Liver (tissue), 9 donors: ENCODE data around the gene FAM131C. TPM values are rescaled to one million over a fixed set of nuclear protein-coding genes. Genes with fewer than 3 reads are reported as not detected.

Experiments used
- DNase-seq: peaks from one replicate; pipeline ENCODE4 v3.0.0-alpha.2; 2017; ENCODE audit warnings: low spot score
- H3K27ac ChIP-seq, 2 donors: one replicate each; pipeline ENCODE4 v1.7.0; 2013; ENCODE audit warnings: inconsistent platforms in 2 of 2, low read length in 2 of 2, control low read depth in 1 of 2, low read depth in 1 of 2, mild to moderate bottlenecking in 1 of 2
- H3K27me3 ChIP-seq, 4 donors: one replicate each; pipeline versions ENCODE4 v1.6.1 to v1.7.0; 2013; ENCODE audit warnings: low read length in 3 of 4, inconsistent platforms in 1 of 4, mild to moderate bottlenecking in 1 of 4, moderate library complexity in 1 of 4; ENCODE audit not compliant: control insufficient read depth in 4 of 4, insufficient read depth in 4 of 4
- H3K36me3 ChIP-seq, 4 donors: one replicate each; pipeline versions ENCODE4 v1.6.1 to v1.7.0; 2013; ENCODE audit warnings: low read length in 3 of 4, mild to moderate bottlenecking in 3 of 4, low read depth in 1 of 4, moderate library complexity in 1 of 4; ENCODE audit not compliant: control insufficient read depth in 4 of 4, insufficient read depth in 3 of 4
- H3K4me1 ChIP-seq, 4 donors: one replicate each; pipeline versions ENCODE4 v1.6.1 to v1.7.0; 2013; ENCODE audit warnings: low read length in 3 of 4, mild to moderate bottlenecking in 3 of 4, moderate library complexity in 1 of 4; ENCODE audit not compliant: control insufficient read depth in 4 of 4, insufficient read depth in 4 of 4
- H3K4me3 ChIP-seq, 3 donors: one replicate each; pipeline versions ENCODE4 v1.6.1 to v1.7.0; 2013; ENCODE audit warnings: low read length in 3 of 3, control low read depth in 1 of 3, low read depth in 1 of 3, mild to moderate bottlenecking in 1 of 3
- H3K9ac ChIP-seq, 2 donors: one replicate each; pipeline ENCODE4 v1.7.0; 2013; ENCODE audit warnings: low read length in 2 of 2, mild to moderate bottlenecking in 2 of 2, moderate library complexity in 2 of 2, control low read depth in 1 of 2, low read depth in 1 of 2
- H3K9me3 ChIP-seq, 4 donors: one replicate each; pipeline versions ENCODE4 v1.6.1 to v1.7.0; 2013; ENCODE audit warnings: low read length in 3 of 4; ENCODE audit not compliant: control insufficient read depth in 4 of 4
- EGR1 ChIP-seq, 2 donors: IDR thresholded peaks; 2 replicates each; pipeline ENCODE4 v1.6.1; 2016 to 2018; ENCODE audit warnings: antibody characterized with exemption in 2 of 2, low read depth in 2 of 2
- FOXA1 ChIP-seq: IDR thresholded peaks from 2 replicates; pipeline ENCODE4 v1.6.1; 2016; ENCODE audit warnings: antibody characterized with exemption
- FOXA2 ChIP-seq: IDR thresholded peaks from 2 replicates; pipeline ENCODE4 v1.6.1; 2016; ENCODE audit warnings: antibody characterized with exemption
- GABPA ChIP-seq, 2 donors: IDR thresholded peaks in 1 of 2; conservative IDR thresholded peaks in 1 of 2; 2 replicates each; pipeline ENCODE4 v1.6.1; 2016; ENCODE audit warnings: antibody characterized with exemption in 2 of 2, mild to moderate bottlenecking in 1 of 2, moderate library complexity in 1 of 2
- HNF4A ChIP-seq, 2 donors: conservative IDR thresholded peaks; 2 replicates each; pipeline ENCODE4 v1.6.1; 2016; ENCODE audit warnings: antibody characterized with exemption in 2 of 2, mild to moderate bottlenecking in 2 of 2
- HNF4G ChIP-seq: IDR thresholded peaks from 2 replicates; pipeline ENCODE4 v1.6.1; 2016; ENCODE audit warnings: antibody characterized with exemption
- JUND ChIP-seq, 2 donors: IDR thresholded peaks; 2 replicates each; pipeline ENCODE4 v1.6.1; 2016; ENCODE audit warnings: antibody characterized with exemption in 2 of 2
- NR2F2 ChIP-seq: IDR thresholded peaks from 2 replicates; pipeline ENCODE4 v1.6.1; 2016; ENCODE audit warnings: antibody characterized with exemption
- RAD21 ChIP-seq, 2 donors: IDR thresholded peaks; 2 replicates each; pipeline ENCODE4 v1.6.1; 2016; ENCODE audit warnings: antibody characterized with exemption in 2 of 2, mild to moderate bottlenecking in 2 of 2
- RXRA ChIP-seq, 2 donors: IDR thresholded peaks; 2 replicates each; pipeline ENCODE4 v1.6.1; 2017 to 2018; ENCODE audit warnings: antibody characterized with exemption in 2 of 2, mild to moderate bottlenecking in 1 of 2
- SP1 ChIP-seq: IDR thresholded peaks from 2 replicates; pipeline ENCODE4 v1.6.1; 2018; ENCODE audit warnings: antibody characterized with exemption, mild to moderate bottlenecking
- TAF1 ChIP-seq: conservative IDR thresholded peaks from 2 replicates; pipeline ENCODE4 v1.6.1; 2016; ENCODE audit warnings: antibody characterized with exemption, mild to moderate bottlenecking
- YY1 ChIP-seq: IDR thresholded peaks from 2 replicates; pipeline ENCODE4 v1.6.1; 2016; ENCODE audit warnings: antibody characterized with exemption, mild to moderate bottlenecking
- WGBS: extraction: QIAGEN DNeasy Blood & Tissue Kit; methylation state at CpG from one replicate; pipeline ENCODE4 v1.1.7; 2013; 5-methylcytosine and 5-hydroxymethylcytosine counted together
- polyA plus RNA-seq, 2 donors: library from polyadenylated mRNA; stranded (reverse) in 1 of 2; unstranded in 1 of 2; fragments of 200-250 nt in 1 of 2; fragments of >200 nt in 1 of 2; fragmentation: Nextera tagmentation in 1 of 2; extraction: Ambion mirVana in 1 of 2; gene quantifications; one replicate each; pipeline versions ENCODE4 v1.2.1 to v1.2.3, GENCODE V29; 2013 to 2015
- total RNA-seq, 2 donors: library from RNA; depleted of rRNA; stranded (reverse); fragments of >200 nt; gene quantifications; one replicate each; pipeline ENCODE4 v1.2.3, GENCODE V29; 2014
- TF ChIP-seq, protein P1 (sequence below): IDR thresholded peaks from 2 replicates; pipeline ENCODE4 v1.6.1; 2016; ENCODE audit warnings: antibody characterized with exemption
- TF ChIP-seq, protein P2 (sequence below): fragments of 150-350 bp; IDR thresholded peaks from 2 replicates; pipeline ENCODE4 v1.5.1; 2017; ENCODE audit warnings: improper control_type of control experiment, low read depth, low read length; ENCODE audit not compliant: missing input control
- TF ChIP-seq, protein P3 (sequence below): IDR thresholded peaks from 2 replicates; pipeline ENCODE4 v1.6.1; 2016; ENCODE audit warnings: antibody characterized with exemption
- TF ChIP-seq, protein P4 (sequence below): IDR thresholded peaks from 2 replicates; pipeline ENCODE4 v1.6.1; 2016; ENCODE audit warnings: antibody characterized with exemption, mild to moderate bottlenecking
- TF ChIP-seq, protein P5 (sequence below): IDR thresholded peaks from 2 replicates; pipeline ENCODE4 v1.6.1; 2016; ENCODE audit warnings: antibody characterized with exemption
- donor health status: healthy.
- donor health status: healthy.
- donor health status: healthy.
- donor health status: healthy.
- donor health status: healthy.

Gene FAM131C
- total and polyA plus RNA-seq, 4 donors, result 0.05 to 0.92 TPM; not detected in 2

DNA sequence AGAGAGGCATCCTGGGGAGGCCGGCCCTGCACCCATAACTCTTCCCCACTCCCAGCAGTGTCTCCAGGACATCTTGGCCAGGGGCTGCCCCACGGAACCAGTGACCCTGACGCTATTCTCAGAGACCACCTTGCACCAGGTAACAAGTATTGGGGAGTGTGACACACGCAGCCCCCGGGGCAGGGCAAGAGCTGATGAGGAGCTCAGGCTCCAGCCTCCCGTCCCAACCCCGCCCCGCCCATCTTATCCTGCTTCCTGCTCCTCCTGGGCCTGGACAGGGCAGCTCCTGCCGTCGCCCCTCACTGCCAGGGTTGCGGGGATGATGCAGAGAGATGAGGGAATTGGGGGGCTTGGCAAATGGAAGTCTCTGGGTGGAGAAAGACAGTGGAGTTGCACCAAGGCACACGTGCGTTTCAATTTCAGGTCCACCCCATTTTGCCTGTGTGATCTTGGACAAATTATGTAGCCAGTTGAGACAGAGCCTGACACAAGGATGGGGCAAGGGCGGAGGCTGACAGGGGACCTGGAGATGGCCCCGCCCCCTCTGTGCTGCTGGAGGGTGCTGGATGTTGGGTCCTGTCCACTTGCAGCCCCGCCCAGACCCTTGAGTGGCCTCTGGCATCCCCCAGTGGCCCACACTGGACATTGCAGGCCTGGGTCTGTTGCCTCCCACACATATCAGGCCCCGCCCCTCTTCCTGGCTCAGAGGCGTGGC, 40.9 kb downstream of the FAM131C start (continued):
- TF ChIP-seq, protein P1, sequence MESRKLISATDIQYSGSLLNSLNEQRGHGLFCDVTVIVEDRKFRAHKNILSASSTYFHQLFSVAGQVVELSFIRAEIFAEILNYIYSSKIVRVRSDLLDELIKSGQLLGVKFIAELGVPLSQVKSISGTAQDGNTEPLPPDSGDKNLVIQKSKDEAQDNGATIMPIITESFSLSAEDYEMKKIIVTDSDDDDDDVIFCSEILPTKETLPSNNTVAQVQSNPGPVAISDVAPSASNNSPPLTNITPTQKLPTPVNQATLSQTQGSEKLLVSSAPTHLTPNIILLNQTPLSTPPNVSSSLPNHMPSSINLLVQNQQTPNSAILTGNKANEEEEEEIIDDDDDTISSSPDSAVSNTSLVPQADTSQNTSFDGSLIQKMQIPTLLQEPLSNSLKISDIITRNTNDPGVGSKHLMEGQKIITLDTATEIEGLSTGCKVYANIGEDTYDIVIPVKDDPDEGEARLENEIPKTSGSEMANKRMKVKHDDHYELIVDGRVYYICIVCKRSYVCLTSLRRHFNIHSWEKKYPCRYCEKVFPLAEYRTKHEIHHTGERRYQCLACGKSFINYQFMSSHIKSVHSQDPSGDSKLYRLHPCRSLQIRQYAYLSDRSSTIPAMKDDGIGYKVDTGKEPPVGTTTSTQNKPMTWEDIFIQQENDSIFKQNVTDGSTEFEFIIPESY, result no peak
- TF ChIP-seq HNF4G (no peak), FOXA2 (no peak), YY1 (no peak), HNF4A (conservative IDR thresholded peaks at IDR 0.05) (peak in 1 of 2 donors; percentile 10), RAD21 (IDR thresholded peaks at IDR 0.05) (peak; percentile 87 to 97)

DNA sequence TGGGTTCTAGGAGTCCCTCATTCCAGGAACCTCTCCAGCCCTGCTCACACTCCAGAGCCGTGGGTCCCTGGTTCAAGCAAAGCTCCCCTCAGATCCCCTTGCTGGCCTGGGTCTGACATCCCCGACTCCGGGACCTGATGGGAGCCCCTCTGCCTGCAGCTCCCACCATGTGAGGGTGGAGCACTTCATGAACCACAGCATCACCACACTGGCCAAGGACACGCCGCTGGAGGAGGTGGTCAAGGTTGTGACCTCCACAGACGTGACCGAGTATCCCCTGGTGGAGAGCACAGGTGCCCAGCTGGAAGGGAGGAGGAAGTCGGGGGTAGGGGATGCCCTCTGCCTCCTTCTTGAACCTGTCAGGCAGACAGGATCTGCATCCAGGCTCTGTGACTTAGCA, 41.9 kb downstream of the FAM131C start:
- no peak overlapping the region for H3K9ac ChIP-seq
- H3K9me3 ChIP-seq, result no peaks in the 10 kb centered on the region
- peaks cover 0 to 2% (median 0%) of the 10 kb centered on the region in 4 donors for H3K27me3 ChIP-seq
- H3K27ac ChIP-seq, result no peak overlapping the region
- WGBS, result 89% methylated on average over 8 of the region's 8 CpGs
- no peak overlapping the region for H3K4me3 ChIP-seq
- TF ChIP-seq, protein P1, result no peak
- TF ChIP-seq GABPA (IDR thresholded peaks at IDR 0.05 in 1 of 2, conservative IDR thresholded peaks at IDR 0.05 in 1 of 2) (no peak), FOXA2 (no peak), RXRA (IDR thresholded peaks at IDR 0.05) (no peak), HNF4G (no peak), YY1 (no peak), EGR1 (IDR thresholded peaks at IDR 0.05; ENCODE audit: low read depth in 2 of 2) (no peak), TAF1 (no peak), JUND (IDR thresholded peaks at IDR 0.05) (no peak), SP1 (no peak), FOXA1 (no peak), NR2F2 (no peak)
- TF ChIP-seq, protein P2, sequence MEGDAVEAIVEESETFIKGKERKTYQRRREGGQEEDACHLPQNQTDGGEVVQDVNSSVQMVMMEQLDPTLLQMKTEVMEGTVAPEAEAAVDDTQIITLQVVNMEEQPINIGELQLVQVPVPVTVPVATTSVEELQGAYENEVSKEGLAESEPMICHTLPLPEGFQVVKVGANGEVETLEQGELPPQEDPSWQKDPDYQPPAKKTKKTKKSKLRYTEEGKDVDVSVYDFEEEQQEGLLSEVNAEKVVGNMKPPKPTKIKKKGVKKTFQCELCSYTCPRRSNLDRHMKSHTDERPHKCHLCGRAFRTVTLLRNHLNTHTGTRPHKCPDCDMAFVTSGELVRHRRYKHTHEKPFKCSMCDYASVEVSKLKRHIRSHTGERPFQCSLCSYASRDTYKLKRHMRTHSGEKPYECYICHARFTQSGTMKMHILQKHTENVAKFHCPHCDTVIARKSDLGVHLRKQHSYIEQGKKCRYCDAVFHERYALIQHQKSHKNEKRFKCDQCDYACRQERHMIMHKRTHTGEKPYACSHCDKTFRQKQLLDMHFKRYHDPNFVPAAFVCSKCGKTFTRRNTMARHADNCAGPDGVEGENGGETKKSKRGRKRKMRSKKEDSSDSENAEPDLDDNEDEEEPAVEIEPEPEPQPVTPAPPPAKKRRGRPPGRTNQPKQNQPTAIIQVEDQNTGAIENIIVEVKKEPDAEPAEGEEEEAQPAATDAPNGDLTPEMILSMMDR, result no peak
- TF ChIP-seq, protein P3, sequence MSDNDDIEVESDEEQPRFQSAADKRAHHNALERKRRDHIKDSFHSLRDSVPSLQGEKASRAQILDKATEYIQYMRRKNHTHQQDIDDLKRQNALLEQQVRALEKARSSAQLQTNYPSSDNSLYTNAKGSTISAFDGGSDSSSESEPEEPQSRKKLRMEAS, result no peak
- TF ChIP-seq, protein P4, sequence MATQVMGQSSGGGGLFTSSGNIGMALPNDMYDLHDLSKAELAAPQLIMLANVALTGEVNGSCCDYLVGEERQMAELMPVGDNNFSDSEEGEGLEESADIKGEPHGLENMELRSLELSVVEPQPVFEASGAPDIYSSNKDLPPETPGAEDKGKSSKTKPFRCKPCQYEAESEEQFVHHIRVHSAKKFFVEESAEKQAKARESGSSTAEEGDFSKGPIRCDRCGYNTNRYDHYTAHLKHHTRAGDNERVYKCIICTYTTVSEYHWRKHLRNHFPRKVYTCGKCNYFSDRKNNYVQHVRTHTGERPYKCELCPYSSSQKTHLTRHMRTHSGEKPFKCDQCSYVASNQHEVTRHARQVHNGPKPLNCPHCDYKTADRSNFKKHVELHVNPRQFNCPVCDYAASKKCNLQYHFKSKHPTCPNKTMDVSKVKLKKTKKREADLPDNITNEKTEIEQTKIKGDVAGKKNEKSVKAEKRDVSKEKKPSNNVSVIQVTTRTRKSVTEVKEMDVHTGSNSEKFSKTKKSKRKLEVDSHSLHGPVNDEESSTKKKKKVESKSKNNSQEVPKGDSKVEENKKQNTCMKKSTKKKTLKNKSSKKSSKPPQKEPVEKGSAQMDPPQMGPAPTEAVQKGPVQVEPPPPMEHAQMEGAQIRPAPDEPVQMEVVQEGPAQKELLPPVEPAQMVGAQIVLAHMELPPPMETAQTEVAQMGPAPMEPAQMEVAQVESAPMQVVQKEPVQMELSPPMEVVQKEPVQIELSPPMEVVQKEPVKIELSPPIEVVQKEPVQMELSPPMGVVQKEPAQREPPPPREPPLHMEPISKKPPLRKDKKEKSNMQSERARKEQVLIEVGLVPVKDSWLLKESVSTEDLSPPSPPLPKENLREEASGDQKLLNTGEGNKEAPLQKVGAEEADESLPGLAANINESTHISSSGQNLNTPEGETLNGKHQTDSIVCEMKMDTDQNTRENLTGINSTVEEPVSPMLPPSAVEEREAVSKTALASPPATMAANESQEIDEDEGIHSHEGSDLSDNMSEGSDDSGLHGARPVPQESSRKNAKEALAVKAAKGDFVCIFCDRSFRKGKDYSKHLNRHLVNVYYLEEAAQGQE, result no peak
- TF ChIP-seq, protein P5, sequence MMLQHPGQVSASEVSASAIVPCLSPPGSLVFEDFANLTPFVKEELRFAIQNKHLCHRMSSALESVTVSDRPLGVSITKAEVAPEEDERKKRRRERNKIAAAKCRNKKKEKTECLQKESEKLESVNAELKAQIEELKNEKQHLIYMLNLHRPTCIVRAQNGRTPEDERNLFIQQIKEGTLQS, result no peak
- H3K4me1 ChIP-seq, result no peaks in the 10 kb centered on the region
- no peak for DNase-seq
- H3K36me3 ChIP-seq, result no peaks in the 10 kb centered on the region
